Measurements from ENCODE around the gene ATAD3A.

The ATAD3A gene

DNA sequence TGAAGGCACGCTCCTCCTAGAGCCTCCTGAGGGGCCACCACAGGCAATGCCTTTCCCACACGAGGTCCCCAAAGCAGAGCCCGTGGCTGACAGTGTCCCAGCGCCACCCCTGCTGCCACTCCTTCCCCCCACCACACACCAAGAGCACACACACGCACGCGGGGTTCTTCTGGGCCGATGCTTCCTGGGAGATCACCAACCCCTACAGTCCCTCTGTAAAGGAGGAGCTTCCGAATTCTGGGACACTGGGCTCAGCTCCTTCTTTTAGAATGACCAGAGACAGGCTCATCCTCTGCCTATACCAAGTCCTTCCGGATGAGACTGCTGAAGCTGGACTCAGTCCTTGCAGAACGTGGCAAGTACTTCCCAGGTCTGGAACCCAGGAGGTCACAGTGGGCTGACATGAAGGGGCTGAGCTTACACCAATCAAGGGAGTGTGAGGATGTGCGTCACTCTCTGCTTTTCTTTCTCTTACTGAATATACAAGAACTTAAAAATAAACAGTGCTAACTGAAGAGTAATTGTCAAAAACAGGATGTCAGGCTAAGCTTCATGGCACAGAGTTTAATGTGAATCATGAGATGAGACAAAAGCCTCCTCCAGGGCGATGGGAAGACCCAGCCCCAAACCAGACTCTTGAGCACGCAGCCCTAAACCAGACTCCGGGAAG lies 50.0 kb downstream of the ATAD3A start:
- DNase-seq (ENCODE audit: low read depth) = no peak
- TF ChIP-seq, protein P1, sequence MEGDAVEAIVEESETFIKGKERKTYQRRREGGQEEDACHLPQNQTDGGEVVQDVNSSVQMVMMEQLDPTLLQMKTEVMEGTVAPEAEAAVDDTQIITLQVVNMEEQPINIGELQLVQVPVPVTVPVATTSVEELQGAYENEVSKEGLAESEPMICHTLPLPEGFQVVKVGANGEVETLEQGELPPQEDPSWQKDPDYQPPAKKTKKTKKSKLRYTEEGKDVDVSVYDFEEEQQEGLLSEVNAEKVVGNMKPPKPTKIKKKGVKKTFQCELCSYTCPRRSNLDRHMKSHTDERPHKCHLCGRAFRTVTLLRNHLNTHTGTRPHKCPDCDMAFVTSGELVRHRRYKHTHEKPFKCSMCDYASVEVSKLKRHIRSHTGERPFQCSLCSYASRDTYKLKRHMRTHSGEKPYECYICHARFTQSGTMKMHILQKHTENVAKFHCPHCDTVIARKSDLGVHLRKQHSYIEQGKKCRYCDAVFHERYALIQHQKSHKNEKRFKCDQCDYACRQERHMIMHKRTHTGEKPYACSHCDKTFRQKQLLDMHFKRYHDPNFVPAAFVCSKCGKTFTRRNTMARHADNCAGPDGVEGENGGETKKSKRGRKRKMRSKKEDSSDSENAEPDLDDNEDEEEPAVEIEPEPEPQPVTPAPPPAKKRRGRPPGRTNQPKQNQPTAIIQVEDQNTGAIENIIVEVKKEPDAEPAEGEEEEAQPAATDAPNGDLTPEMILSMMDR (conservative IDR thresholded peaks at IDR 0.05; ENCODE audit: control insufficient read depth, insufficient read depth, low read depth, low read length) = no peak
- H3K4me3 ChIP-seq (ENCODE audit: control insufficient read depth, low read depth, low read length) = no peak overlapping the region

DNA sequence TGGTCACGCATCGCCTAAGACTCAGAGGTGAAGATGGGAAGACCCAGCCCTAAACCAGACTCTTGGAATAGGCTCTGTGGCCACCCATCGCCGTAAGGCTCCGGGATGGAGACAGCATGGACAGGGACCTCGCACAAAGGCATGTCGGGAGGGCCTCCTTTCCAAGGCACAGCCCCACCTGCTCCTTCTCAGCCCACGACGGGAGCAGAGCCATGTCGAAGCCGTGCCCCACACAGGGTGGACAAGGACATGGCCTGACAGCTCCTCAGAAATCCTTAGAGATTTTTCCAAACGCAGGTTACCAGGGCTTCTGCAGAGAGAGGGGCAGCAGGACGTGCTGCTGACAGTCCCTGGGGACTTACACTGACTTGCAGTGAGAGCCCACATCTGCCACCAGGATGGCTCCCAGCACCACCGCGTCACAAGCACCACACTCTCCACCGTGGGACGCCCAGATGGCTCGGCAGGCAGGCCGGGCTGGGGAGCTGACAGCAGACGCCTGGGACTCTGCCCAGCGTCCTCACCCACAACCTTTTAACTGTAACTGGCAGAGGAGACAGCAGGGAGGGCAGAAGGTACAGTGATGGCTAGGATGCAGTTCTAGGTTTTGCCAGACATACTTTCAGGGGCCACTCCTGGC lies 50.7 kb downstream of the ATAD3A start:
- TF ChIP-seq, protein P1 (conservative IDR thresholded peaks at IDR 0.05; ENCODE audit: control insufficient read depth, insufficient read depth, low read depth, low read length) = no peak
- DNase-seq (ENCODE audit: low read depth) = no peak
- H3K4me3 ChIP-seq (ENCODE audit: control insufficient read depth, low read depth, low read length) = no peak overlapping the region

DNA sequence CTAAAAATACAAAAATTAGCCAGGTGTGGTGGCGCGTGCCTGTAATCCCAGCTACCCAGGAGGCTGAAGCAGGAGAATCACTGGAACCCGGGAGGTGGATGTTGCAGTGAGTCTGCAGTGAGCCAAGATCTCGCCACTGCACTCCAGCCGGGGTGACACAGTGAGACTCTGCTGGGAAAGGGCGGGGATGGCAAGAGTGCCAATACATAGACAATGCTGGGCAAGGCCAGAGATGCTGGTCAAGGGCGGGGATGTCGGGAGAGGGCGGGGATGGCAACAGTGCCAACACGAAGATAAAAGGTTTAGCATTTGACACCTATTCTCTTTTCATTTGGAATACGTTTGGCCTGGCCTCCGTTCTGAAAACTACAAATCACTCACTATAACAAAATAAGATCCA lies 51.7 kb downstream of the ATAD3A start:
- no peak overlapping the region for H3K4me3 ChIP-seq (ENCODE audit: control insufficient read depth, low read depth, low read length)
- no peak for DNase-seq (ENCODE audit: low read depth)
- TF ChIP-seq, protein P1 (conservative IDR thresholded peaks at IDR 0.05; ENCODE audit: control insufficient read depth, insufficient read depth, low read depth, low read length) = no peak

DNA sequence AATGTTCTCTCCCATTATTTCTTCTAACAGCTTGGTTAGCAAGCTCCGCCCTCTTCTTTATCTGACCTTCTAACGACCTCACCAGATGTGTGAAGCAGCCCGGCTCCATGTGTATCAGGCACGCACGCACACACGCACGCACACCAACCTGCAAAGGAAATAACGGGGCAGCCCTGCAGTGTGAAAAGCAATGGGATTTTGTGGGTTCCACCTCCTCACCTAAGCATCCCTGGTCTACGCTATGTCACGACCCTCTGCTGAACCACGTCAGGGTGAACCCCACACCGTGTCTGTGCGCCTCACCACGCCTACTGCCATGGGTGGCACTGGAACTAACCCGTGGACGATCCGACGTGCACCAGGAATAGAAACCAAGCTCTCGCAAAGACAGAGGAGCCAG lies 52.3 kb downstream of the ATAD3A start:
- no peak for DNase-seq (ENCODE audit: low read depth)
- H3K4me3 ChIP-seq (ENCODE audit: control insufficient read depth, low read depth, low read length) = no peak overlapping the region
- TF ChIP-seq, protein P1 (conservative IDR thresholded peaks at IDR 0.05; ENCODE audit: control insufficient read depth, insufficient read depth, low read depth, low read length) = no peak

DNA sequence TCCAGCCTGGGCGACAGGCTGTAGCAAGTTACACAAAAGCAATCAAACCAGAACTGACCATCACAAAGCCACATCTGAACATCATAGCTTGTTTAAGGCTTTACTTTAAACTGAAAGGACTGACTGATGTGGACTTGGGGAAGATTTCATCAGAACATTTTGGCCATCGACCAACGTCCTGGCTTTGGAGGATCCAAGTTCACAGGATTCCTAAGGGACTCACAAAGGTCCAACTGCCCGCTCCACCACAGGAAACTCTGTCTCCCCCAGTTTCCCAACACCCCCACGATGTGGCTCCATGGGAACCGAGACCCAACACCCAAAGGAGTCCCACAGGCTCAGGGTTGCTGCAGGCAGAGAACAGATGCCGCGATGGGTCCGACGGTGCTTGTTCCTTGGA lies 53.4 kb downstream of the ATAD3A start:
- DNase-seq (ENCODE audit: low read depth) = no peak
- no peak overlapping the region for H3K4me3 ChIP-seq (ENCODE audit: control insufficient read depth, low read depth, low read length)
- TF ChIP-seq, protein P1 (conservative IDR thresholded peaks at IDR 0.05; ENCODE audit: control insufficient read depth, insufficient read depth, low read depth, low read length) = no peak

DNA sequence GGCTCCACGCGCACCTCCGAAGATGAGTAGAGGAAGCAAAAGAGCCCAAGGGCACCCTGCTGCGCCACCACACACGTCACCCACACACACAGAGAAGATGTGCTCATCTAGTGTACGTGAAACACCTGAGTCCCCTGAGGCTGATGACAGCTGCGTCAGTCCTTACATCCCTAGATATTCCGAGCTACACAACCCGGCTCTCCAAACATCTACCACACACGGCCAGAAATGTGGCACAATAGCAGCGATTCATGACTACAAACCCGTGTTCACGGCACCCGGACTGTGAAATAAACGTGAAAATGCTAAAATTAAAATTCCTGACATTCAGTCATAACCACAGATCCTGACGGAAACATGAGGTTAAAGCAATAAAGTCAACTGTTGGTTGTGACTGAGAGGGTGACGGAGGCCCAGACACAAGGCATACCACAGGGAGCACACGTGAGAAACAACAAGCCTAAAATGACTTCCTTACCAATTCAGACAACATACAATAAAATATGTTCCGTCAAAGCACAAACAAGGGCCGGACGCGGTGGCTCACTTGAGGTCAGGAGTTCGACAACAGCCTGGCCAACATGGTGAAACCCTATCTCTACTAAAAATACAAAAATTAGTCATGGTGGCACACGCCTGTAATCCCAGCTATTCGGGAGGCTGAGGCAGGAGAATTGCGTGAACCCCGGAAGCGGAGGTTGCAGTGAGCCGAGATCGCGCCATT lies 55.4 kb downstream of the ATAD3A start:
- DNase-seq (ENCODE audit: low read depth) = no peak
- H3K4me3 ChIP-seq (ENCODE audit: control insufficient read depth, low read depth, low read length) = no peak overlapping the region
- TF ChIP-seq, protein P1 (conservative IDR thresholded peaks at IDR 0.05; ENCODE audit: control insufficient read depth, insufficient read depth, low read depth, low read length) = no peak

Measured in fibroblast of mammary gland (primary cell).